HG03432 (cell line): ENCODE measurements around the gene RASGRP4.
"Not testable (repeated sequence)": the region's sequence is repeated elsewhere in the genome, so short reads cannot be mapped to it uniquely, and the experiment has no call there.

Source experiments
- ATAC-seq: cut with Tn5 transposase; IDR thresholded peaks from one replicate; pipeline ENCODE4 v1.9.1; 2021; ENCODE audit warnings: mild to moderate bottlenecking, moderate library complexity; ENCODE audit not compliant: unreplicated experiment

RASGRP4 gene

GRCh38 chr19:38425810-38426466 lies at the start of gene RASGRP4:
Gene RASGRP4 (minus strand): TSS chr19:38426219. CDS start chr19:38426091, 128 bp downstream.
- no peak for ATAC-seq

- no peak for ATAC-seq
Measured at GRCh38 chr19:38475176-38475575, 49.2 kb upstream of the RASGRP4 start.

GRCh38 chr19:38473201-38473600 lies 47.2 kb upstream of the RASGRP4 start:
- no peak for ATAC-seq

- ATAC-seq: not testable (repeated sequence)
Measured at GRCh38 chr19:38472725-38473124, 46.7 kb upstream of the RASGRP4 start.

- no peak for ATAC-seq
Measured at GRCh38 chr19:38470788-38471480, 44.9 kb upstream of the RASGRP4 start.

GRCh38 chr19:38469151-38469550 lies 43.1 kb upstream of the RASGRP4 start:
- ATAC-seq: no peak

GRCh38 chr19:38467541-38468525 lies 41.8 kb upstream of the RASGRP4 start:
- no peak for ATAC-seq

GRCh38 chr19:38466050-38466449 lies 40.0 kb upstream of the RASGRP4 start:
- ATAC-seq: no peak

GRCh38 chr19:38464421-38465082 lies 38.5 kb upstream of the RASGRP4 start:
- no peak for ATAC-seq

GRCh38 chr19:38463365-38463764 lies 37.3 kb upstream of the RASGRP4 start:
- ATAC-seq: no peak

- ATAC-seq: no peak
Measured at GRCh38 chr19:38458991-38459390, 33.0 kb upstream of the RASGRP4 start.

GRCh38 chr19:38457690-38458405 lies 31.8 kb upstream of the RASGRP4 start:
- ATAC-seq: no peak

GRCh38 chr19:38457202-38457601 lies 31.2 kb upstream of the RASGRP4 start:
- ATAC-seq: no peak

- no peak for ATAC-seq
Measured at GRCh38 chr19:38455031-38455430, 29.0 kb upstream of the RASGRP4 start.

- ATAC-seq: no peak
Measured at GRCh38 chr19:38453596-38453995, 27.6 kb upstream of the RASGRP4 start.

- ATAC-seq: no peak
Measured at GRCh38 chr19:38452430-38453366, 26.7 kb upstream of the RASGRP4 start.

GRCh38 chr19:38451629-38452028 lies 25.6 kb upstream of the RASGRP4 start:
- no peak for ATAC-seq

- ATAC-seq: no peak
Measured at GRCh38 chr19:38451036-38451435, 25.0 kb upstream of the RASGRP4 start.

GRCh38 chr19:38449518-38449917 lies 23.5 kb upstream of the RASGRP4 start:
- ATAC-seq: no peak
